A673 (cell line): Measurements from ENCODE around the gene PEAR1.

Source experiments
- EZH2 ChIP-seq: fragments of 200-600 bp; sonication (generic); IDR thresholded peaks from 2 replicates; pipeline ENCODE4 v1.6.1; 2017; ENCODE audit warnings: borderline replicate concordance, low read depth, mild to moderate bottlenecking, mixed read lengths, antibody characterized with exemption, low read length; ENCODE audit not compliant: poor library complexity, severe bottlenecking
- TF ChIP-seq, protein P1 (sequence below): fragments of 300-800, 200-600 bp; sonication (generic); conservative IDR thresholded peaks from 2 replicates; pipeline ENCODE4 v1.5.1; 2017; ENCODE audit warnings: low read depth, mild to moderate bottlenecking, antibody characterized with exemption, low read length, moderate library complexity, mixed read lengths

DNA sequence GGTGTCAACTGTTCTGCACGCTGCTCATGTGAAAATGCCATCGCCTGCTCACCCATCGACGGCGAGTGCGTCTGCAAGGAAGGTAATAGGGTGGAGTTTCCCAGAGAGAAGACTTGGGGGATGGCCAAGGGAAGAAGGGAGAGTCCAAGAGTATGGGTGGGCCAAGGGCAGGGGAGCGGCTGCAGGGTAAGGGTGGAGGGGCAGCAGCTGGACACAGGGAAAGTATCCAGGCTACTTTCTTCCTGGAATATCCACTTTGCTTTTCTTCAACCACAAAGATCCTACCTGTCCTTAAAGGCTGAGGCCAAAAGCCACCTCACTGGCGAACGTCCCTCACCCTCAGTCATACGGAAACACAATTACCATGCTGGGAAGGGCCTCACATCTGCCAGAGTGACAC is 15.4 kb downstream of the PEAR1 start:
- TF ChIP-seq, protein P1, sequence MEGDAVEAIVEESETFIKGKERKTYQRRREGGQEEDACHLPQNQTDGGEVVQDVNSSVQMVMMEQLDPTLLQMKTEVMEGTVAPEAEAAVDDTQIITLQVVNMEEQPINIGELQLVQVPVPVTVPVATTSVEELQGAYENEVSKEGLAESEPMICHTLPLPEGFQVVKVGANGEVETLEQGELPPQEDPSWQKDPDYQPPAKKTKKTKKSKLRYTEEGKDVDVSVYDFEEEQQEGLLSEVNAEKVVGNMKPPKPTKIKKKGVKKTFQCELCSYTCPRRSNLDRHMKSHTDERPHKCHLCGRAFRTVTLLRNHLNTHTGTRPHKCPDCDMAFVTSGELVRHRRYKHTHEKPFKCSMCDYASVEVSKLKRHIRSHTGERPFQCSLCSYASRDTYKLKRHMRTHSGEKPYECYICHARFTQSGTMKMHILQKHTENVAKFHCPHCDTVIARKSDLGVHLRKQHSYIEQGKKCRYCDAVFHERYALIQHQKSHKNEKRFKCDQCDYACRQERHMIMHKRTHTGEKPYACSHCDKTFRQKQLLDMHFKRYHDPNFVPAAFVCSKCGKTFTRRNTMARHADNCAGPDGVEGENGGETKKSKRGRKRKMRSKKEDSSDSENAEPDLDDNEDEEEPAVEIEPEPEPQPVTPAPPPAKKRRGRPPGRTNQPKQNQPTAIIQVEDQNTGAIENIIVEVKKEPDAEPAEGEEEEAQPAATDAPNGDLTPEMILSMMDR, result no peak
- no peak for TF ChIP-seq EZH2
